T-cell (primary cell): ENCODE data around the gene MEI4. TPM values are rescaled to one million over a fixed set of nuclear protein-coding genes. Genes with fewer than 3 reads are reported as not detected.

Source experiments
- total RNA-seq, 35 experiments: library from RNA in 6 of 35; stranded (reverse) in 6 of 35; fragments of 120-200 nt in 1 of 35; gene quantifications; one replicate each; pipeline versions ENCODE4 v1.2.1 to v1.2.4 and lab custom pipeline; 2013 to 2026

The MEI4 gene
- total RNA-seq, 5 donors from 2014 or later (not counting 1 experiment from before 2014, with no cell fraction given), result not detected

Other genes starting within 250 kb of the MEI4 start
- gene HTR1B, start 189.5 kb upstream of the MEI4 start, total RNA-seq, result under 1 TPM in 1 of 5 donors, not detected in 4; 0.12 TPM